NCI-H2171 (cell line): ENCODE data around the gene ERP27.

Source experiments
- DNase-seq: peaks from one replicate; lab custom pipeline; 2025; lab: John Stamatoyannopoulos, UW

ERP27 gene

DNA sequence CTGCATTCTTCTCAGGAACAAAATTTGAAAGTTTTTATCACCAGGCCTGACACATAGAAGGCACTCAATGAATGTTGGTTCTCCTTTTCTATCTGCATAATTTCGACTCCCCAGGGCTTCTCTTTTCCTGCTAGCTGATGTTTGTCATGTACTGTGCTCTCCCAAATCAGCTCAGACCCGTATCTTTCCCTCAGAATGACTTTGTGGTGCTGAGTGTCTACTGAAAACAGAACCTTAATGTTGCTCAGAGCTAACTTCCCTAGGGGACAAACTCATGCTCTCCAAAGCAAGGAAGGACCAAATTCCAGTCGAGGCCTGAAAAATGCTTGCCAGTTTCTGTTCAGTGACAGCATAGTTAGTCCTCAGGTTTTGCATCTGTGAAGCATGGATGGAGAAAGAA is 21.1 kb upstream of the ERP27 start:
- DNase-seq, result no peak

DNA sequence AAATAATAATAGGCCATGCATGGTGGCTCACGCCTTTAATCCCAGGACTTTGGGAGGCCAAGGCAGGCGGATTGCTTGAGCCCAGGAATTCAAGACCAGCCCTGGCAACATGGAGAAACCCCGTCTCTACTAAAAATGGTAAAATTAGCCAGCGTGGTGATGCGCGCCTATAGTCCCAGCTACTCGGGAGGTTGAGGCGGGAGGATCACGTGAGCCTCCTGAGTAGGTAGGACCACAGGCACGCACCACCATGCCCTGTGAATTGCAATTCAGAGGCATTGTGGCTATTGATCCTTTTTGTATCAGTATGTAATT is 20.7 kb upstream of the ERP27 start:
- DNase-seq, result no peak

DNA sequence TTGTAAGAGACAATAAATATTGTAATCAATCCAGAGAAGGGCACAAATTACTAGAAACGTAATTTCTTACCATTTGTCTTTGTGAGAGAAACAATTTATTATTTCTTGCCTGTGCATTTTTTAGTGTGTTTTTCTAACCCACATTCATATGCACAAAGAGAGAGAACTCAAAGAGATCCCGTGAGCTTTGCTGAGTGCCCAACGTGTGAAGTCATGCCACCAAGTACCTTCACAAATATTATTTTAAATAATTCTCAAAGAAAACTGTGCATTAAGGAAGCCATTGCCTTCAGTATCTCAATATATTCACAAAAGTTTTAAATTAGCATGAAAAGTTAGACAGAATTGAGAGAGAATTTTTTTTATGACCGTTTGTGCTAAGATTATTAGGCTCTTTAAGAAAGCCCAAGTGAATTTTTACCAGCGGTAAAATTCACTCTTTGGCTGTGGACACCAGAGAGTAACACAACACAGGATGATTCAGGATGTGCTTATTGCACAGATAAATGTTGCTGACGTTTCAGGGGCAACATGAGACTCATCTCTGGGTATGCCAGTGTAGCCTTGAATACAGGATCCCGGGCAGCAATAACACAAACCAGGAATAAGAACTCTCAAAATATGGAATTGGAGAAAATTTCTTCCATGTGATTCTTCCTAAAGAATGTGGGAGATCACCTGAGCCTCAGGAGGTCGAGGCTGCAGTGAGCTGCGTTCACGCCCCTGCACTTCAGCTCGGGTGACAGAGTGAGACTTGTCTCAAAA is 20.2 kb upstream of the ERP27 start:
- DNase-seq, result no peak

DNA sequence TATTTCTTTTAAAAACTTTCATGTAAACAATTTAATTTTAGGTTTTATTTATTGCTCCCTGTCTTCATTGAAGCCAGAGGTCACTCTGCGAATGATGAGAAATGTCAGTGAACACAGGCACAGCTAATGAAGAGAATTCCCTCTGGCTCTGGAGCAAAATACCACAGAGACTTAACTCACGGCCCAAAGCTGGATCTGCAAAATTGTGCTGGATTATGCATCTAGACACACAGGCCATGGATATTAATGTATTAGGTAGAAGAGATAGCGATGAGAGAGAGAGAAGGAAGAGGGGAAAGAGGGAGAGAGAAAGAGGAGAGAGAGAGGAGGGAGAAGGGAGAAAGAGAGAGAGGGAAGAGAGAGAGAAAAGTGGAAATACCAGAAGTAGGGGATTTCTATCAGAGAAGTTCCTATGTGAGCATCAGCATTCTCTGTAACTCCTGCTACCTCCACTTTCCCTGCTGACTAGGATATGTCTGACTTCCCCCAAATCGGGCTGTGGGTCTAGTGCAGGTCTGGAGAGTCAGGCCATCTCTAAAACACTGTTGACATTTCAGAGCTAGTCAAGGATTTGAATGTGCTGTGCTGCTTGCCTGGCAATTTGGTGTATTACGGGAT is 19.3 kb upstream of the ERP27 start:
- DNase-seq, result no peak

DNA sequence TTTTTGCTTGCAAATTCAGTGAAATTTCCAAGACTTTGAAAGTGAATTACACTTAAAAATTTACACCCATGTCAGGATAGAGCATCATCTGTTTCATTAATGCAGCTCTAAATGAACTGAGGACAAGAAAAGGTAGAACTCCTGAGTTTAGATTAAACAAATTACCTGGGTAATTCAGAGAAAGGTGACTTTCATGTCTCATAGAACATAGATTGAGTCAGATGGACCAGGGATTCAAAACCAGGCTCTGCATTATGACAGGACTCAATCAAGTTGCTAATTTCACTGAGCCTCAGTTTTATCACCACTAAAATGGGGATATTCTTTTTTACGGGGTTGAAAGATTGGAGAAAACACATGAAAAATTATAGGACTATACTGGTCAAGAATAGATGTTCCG is 18.6 kb upstream of the ERP27 start:
- no peak for DNase-seq

DNA sequence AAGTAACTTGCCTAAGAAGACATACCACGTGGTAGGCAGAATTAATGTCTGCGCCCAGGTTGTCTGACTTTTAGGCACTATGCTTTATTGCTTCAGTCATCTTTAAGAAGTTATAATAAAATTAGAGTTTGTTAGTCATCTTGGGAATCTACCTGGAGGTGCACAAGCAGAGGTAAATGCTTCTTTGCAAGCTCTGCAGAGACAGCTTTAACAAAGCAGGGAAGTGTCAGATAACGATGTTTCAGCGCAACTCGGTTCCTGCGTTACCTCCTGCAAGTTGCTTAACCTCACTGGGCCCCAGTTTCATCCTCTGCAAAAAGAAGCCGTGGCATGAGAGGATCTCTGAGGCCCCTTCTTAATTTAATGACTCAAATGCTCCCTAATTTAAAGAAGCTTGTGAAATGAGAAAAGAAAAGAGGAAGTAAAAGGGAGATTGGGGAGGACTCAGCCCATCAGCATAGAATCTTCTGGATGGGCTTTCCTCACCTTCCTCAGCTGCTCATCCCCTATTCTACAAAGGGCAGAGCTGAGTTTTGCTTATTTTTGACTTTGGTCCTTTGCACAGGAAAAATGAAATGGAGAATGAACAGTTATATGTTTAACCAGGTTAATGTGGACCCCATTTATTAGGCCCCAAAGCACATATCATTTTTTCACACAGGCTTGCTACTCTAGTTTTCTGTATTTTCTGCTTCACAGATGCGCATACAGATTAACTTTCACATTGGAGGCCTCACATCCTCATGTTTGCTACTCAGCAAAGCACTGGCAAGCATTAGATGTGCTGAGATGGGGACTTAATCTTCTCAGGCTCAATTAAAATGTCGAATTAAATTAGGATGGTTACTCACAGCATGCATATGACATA is 17.9 kb upstream of the ERP27 start:
- DNase-seq, result no peak

DNA sequence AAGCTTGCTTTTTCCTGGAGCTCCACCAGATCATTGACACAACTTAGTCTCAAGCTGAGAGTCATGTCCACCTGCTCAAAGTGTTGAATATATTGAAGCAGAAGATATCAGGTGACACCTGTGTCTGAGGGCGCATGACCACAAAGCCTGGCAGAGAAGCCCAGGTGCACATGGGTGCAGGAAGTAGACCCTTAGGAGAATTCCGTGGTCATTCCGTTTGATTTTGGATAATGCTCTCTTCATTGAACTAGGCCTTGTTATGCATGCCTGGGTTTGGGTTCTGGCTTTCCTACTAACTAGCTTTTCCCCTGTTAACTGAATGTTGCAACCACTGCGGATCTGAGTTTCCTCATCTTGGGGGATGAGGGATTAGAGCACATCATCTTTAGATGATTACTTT is 15.9 kb upstream of the ERP27 start:
- no peak for DNase-seq

DNA sequence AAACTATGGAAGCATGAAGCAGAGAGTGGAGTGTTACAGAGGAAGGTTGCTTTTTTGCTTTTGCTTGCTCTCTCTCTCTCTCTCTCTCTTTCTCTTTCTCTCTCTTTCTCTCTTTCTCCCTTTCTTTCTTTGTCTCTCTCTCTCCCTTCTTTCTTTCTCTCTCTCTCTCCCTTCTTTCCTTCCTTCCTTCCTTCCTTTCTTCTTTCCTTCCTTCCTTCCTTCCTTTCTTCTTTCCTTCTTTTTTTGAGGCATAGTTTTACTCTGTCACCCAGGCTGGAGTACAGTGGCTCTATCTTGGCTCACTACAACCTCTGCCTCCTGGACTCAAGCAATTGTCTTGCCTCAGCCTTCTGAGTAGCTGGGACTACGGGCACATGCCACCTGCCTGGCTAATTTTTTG is 15.4 kb upstream of the ERP27 start:
- DNase-seq, result no peak

DNA sequence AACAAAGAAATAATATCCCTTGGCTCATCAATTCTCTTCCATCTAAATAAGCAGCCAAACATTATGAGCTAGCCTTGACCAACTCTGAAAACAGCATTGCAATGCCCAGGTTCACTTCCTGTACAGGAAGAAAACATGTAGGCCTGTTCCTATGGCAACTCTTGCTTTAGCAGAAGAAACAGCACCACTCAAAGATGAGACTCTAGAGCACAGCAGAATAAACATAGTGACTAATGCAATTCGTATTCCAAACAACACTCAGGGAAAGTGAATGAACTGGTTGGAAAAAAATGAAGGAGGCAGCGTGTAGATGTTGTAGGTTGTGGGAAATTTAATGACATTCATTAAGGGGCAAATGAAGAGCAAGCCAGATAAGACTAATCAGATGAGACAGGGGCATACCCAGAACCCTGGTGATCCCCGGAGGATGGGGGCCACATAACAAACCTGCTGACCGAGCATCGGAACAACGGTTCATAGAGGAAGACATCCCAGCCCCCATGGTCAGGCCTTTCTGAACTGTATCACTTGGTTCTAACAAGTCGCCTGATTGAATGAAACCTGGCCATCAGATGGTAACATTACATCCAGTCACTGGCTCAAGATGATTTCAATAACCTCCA is 14.1 kb upstream of the ERP27 start:
- no peak for DNase-seq

DNA sequence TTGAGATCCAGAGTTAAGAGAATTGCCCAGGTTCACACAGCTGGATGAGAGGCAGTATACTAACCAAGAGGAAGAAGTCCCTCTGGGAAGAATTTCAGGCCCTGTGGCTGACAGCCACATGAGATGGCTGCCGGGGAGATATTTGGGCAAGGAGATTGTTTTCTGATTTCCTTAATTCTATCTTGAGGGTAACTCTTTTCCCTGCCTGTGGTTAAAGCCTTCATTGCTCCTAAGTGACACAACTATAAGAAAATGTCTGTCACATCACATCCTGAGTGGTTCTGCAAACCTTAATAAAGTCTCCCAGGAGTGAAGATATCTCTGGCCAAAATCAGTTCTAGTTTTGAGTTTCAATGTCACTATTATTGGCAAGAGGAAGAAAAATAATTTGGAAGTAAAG is 13.5 kb upstream of the ERP27 start:
- DNase-seq, result no peak

DNA sequence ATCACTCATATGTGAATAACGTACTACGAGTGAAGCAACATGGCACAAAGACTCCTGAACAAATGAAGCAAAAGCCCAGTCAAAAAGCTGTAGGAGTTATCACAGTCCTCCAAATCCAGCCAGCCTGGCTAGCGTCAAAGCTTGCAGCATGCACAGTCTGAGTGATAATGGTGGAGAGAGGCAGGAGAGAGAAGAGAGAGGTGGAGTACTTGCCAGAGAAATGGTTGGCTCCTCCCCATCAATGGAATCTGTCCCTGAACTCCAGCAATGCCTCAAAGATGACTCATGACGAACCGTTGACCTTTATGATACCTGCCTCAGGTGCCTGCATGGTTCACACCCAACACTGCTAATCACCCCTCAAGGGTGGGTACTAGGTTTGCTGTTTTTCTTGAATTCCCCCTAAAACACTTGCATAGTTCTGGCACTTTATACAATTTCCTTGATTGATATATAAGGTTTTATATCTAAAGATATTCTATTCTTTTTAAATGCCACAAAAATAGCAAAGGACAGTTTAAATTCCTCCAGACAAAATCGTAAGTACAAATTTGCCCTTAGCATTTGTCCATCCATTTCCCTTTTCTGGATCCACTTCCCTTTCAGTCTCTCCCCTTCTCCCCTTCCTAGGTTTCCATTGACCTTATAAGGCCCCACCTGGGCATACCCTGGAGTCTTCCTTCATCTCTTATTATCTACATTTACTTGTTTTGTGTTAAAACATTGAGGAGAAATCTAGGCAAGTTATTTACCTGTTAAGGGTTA is 12.8 kb upstream of the ERP27 start:
- no peak for DNase-seq

DNA sequence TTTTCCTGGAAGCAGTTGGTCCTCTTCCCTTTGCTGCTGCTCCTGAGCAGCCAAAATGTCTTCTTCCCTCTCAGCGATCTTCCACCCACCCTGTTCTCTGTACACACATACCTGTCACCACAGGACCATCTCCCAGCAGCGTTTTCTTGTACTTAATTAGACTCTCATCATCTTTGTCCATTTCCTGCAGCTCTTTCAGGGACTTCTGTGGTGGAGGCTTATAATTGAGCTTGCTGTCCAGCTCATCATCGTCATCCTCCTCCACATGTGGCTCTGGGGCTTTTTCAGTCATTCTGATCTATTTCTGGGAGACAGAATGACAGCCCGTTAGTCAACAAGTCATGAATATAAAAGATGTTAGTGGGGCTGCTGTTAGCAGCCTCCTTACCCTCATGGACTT is 12.1 kb upstream of the ERP27 start:
- DNase-seq, result no peak

DNA sequence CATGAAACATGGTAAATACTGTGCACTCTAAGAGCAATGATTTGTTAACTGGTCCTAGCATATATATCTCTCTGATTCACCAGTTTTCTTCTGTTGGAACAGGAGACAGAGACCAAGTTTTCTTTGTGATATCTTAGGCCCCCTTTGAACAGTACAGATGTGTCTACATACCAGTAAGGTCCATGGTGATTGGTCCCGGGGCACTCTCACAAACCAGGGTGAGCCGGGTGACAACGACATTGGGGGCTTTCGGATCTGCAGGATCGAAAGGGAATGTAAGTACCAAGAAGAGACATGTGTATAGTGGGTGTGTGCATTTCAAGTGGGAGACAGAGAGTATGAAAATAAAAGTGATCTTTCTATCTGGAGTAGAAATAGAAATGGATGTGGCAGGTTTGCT is 11.3 kb upstream of the ERP27 start:
- no peak for DNase-seq

DNA sequence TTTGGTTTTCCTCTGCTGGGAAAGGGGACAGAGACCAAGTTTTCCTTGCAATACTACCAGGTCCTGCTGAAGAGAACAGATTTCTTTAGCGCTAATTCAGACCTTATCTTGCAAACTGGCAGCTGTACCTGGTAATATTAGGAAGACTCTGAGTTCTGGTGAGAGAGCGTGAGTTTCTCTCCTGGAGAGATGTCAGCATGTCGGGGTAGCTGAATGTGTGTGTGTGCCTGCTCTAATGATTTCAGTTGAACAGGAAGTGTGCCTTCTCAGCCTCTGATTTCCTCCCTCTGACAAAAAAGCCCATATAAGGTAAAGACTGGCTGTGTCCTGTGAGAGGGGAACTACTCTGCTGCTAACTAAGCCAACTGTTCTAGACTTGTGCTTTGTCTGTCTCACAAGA is 10.3 kb upstream of the ERP27 start:
- no peak for DNase-seq

DNA sequence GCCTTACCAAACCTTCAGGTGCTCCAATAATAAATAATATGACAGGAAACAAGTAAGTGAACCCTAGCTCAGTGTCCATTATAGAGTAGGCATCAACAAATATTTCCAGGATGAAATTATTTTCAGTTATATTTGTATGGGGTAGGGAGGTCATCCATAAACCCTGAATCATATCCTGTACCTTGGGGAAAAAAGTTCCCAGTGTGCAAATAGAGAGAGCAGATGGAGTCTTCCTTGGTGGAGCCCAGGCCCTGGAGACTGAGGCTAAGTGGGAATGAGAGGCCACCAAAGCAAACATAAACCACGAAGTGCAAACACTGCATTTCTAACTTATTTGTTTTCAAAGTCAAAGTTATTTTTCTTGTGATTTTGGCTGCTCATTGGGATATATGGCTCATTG is 8.5 kb upstream of the ERP27 start:
- no peak for DNase-seq

DNA sequence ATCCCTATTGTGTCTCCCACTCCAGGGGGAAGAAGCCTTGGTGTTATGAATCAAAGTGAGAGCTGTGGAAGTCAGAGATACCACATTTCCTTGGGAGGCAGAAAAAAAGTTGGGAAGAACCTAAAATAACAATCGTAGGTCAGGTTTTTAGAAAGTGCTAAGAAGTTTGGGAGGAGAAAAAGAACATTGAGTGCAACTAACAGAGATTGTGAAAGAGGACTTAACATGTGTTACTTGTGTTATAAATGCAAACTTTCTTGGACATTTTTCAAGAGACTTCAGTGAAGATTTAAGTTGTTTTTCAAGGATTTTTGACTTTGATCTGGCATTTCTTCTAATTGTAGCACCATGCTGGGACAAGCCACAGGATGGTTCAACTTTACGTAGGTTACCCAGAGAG is 7.8 kb upstream of the ERP27 start:
- no peak for DNase-seq

DNA sequence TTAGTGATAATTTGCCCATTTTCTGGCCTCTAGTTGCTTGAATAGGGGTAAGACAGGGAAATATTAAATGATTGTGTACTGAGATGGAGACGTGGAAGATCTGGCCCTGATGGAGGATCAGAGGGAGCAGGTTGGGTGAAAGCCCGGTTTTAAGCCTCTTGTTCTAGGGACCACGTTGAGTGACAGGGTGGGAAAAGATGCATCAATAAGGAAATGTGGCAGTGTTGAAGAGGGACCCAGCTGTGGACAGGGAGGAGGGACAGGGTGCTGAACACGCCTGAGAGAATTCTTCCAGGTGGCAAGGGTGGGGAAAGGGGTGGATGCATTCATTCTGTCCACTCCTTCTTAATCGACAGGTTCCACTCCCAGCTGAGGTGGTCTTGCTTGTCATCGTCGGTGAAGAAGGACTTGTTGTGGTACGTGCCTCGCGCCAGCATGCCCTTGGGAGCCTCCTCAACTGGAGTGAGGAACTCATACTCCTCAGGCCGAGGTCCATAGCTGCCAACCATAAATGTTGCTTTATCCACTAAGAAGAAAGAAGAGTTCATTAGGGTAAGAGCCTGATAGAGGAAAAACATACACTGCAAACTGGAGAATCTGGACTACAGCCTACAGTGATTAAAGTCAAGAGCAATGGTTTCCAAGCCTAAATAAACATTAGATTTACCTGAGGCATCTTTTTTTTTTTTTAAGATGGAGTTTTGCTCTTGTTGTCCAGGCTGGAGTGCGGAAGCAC is 4.0 kb upstream of the ERP27 start:
- no peak for DNase-seq

DNA sequence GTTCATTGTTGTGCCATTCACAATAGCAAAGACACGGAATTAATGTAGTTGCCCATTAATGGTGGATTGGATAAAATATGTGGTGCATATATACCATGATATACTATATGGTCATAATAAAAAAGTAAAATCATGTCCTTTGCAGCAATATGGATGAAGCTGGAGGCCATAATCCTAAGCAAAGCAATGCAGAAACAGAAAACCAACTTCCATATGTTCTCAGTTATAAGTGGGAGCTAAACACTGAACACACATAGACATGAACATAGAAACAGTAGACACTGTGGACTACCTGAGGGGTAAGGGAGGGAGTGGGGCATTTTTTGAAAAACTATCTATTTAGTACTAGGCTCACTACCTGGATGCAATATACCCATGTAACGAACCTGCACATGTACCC is 3.0 kb upstream of the ERP27 start:
- no peak for DNase-seq

DNA sequence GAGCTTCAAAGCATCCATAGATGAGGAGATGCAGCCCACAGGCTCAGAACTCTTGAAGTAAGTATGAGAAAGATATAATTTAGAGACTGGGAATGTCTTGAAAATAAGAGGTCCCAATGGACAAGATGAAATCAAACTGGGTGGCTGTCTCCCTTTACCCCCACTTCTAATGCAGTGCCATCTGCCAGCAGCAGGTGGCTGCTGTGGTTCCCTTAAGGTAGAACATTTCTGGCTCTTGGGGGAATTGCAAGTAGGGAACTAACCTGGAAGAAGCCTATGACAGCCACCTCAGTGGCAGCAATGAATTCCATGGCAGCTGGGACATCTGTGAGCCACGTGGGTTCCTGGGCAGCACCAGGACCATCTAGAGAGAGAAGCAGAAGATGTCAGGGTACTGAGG is 648 bp downstream of the ERP27 start:
- DNase-seq, result peak; percentile 24

DNA sequence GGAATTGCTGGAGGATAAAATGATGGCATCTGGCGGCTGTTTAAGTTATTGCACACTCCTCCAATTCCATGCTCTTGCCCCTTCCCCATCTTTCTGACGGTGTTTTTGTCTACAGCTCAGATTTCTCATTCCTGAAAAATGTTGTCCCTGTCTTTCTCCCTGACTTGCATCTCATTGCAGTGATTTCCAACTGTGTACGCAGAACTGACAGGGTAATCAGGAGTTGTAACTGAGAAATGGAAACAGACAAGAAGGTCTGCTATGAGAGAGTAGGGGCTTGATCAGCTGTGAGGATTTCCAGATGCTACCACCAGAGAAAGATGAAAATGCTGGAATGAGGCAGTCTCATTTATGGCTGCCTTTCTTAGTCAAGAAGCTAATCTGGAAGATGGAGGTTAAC is 1.3 kb downstream of the ERP27 start:
- no peak for DNase-seq

DNA sequence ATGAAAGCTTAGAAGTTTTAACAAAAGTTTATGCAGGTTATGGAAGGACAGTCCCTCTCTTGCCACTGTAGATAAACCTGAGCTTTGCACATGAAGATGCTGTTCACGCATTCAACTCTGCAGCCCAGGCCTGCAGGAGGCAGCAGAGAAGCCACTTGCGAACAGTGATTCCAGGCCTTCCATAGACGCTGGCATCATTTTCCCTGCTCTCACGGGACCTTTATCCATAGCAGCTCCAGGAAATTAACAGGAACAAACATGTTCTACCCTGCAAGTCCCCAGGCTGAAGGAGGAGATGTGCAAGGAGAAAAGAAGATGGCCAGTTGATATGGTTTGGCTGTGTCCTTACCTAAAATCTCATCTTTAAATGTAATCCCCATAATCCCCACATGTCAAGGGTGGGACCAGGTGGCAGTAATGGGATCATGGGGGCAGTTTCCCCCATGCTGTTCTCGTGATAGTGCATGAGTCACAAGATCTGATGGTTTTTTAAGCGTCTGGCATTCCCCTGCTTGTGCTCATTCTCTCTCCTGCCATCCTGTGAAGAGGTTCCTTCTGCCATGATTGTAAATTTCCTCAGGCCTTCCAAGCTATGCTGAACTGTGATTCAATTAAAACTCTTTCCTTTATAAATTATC is 2.0 kb downstream of the ERP27 start:
- DNase-seq, result no peak
